SKM-1 (cell line): Measurements from ENCODE around the gene GLYR1.
"Not testable (repeated sequence)": the region's sequence is repeated elsewhere in the genome, so short reads cannot be mapped to it uniquely, and the experiment has no call there.

Experiments
- DNase-seq: peaks from one replicate; lab custom pipeline; 2025; ENCODE audit not compliant: unreplicated experiment; lab: John Stamatoyannopoulos, UW

The GLYR1 gene

GRCh38 chr16:4846901-4847773 is at the start of gene GLYR1, which contains the start of gene UBN1:
GLYR1 (minus strand) TSS chr16:4847288; CDS start chr16:4847265, 23 bp downstream.
UBN1 (plus strand) TSS chr16:4847481; CDS start chr16:4852918, 5,437 bp downstream.
- DNase-seq: peak; percentile 95

GRCh38 chr16:4896761-4897160 is 49.7 kb upstream of the GLYR1 start:
- not testable (repeated sequence) for DNase-seq

GRCh38 chr16:4895366-4895765 is 48.3 kb upstream of the GLYR1 start:
- no peak for DNase-seq

- DNase-seq: no peak
Measured at GRCh38 chr16:4894276-4895150, 47.4 kb upstream of the GLYR1 start.

GRCh38 chr16:4893103-4893862 is 46.2 kb upstream of the GLYR1 start:
- no peak for DNase-seq

- DNase-seq: no peak
Measured at GRCh38 chr16:4892361-4893102, 45.4 kb upstream of the GLYR1 start.

- DNase-seq: no peak
Measured at GRCh38 chr16:4891886-4892216, 44.8 kb upstream of the GLYR1 start.

- DNase-seq: no peak
Measured at GRCh38 chr16:4891097-4891885, 44.2 kb upstream of the GLYR1 start.

GRCh38 chr16:4890686-4891085 is 43.6 kb upstream of the GLYR1 start:
- DNase-seq: no peak

GRCh38 chr16:4890026-4890425 is 42.9 kb upstream of the GLYR1 start:
- no peak for DNase-seq

- no peak for DNase-seq
Measured at GRCh38 chr16:4888428-4889135, 41.5 kb upstream of the GLYR1 start.

GRCh38 chr16:4886151-4886550 is 39.1 kb upstream of the GLYR1 start:
- no peak for DNase-seq

GRCh38 chr16:4884972-4885874 is 38.1 kb upstream of the GLYR1 start:
- no peak for DNase-seq

- DNase-seq: no peak
Measured at GRCh38 chr16:4884209-4884608, 37.1 kb upstream of the GLYR1 start.

- DNase-seq: no peak
Measured at GRCh38 chr16:4883501-4883900, 36.4 kb upstream of the GLYR1 start.

- no peak for DNase-seq
Measured at GRCh38 chr16:4882633-4883285, 35.7 kb upstream of the GLYR1 start.

GRCh38 chr16:4882000-4882632 is 35.0 kb upstream of the GLYR1 start:
- no peak for DNase-seq
